OCI-LY1 (cell line): ENCODE results near the gene PLXNA3.

Source experiments
- H2AFZ ChIP-seq: fragments of 200-600 bp; sonication (generic), shearing (Covaris generic); 2 replicates; pipeline ENCODE4 v1.6.0; 2014; ENCODE audit warnings: antibody characterized with exemption, mild to moderate bottlenecking, low read length
- H3F3A ChIP-seq: fragments of 200-600 bp; sonication (generic), shearing (Covaris generic); 2 replicates; pipeline ENCODE4 v1.6.0; 2014; ENCODE audit warnings: mild to moderate bottlenecking, antibody characterized with exemption, low read length, moderate library complexity; ENCODE audit not compliant: insufficient read depth
- H3K27ac ChIP-seq: fragments of 200-600 bp; sonication (generic); 2 replicates; pipeline ENCODE4 v1.5.1; 2014; ENCODE audit warnings: low read length, mixed run types, mild to moderate bottlenecking, low read depth; ENCODE audit not compliant: poor library complexity, severe bottlenecking
- H3K27me3 ChIP-seq: fragments of 200-600 bp; sonication (generic); 2 replicates; pipeline ENCODE4 v1.6.0; 2014; ENCODE audit warnings: antibody characterized with exemption, mild to moderate bottlenecking, low read length, moderate library complexity; ENCODE audit not compliant: insufficient read depth
- H3K36me3 ChIP-seq: fragments of 200-600 bp; sonication (generic); 2 replicates; pipeline ENCODE4 v1.6.1; 2014; ENCODE audit warnings: mild to moderate bottlenecking, antibody characterized with exemption, low read length, moderate library complexity, mixed read lengths; ENCODE audit not compliant: insufficient read depth
- H3K4me1 ChIP-seq: fragments of 200-600 bp; sonication (generic); 2 replicates; pipeline ENCODE4 v1.5.1; 2014; ENCODE audit warnings: mild to moderate bottlenecking, low read length, moderate library complexity; ENCODE audit not compliant: insufficient read depth, severe bottlenecking
- H3K4me2 ChIP-seq: fragments of 200-600 bp; sonication (generic), shearing (Covaris generic); 2 replicates; pipeline ENCODE4 v1.6.1; 2014; ENCODE audit warnings: low read length
- H3K4me3 ChIP-seq: fragments of 200-600 bp; sonication (generic); 2 replicates; pipeline ENCODE4 v1.5.1; 2014; ENCODE audit warnings: low read length, low read depth, mild to moderate bottlenecking, mixed read lengths; ENCODE audit not compliant: poor library complexity, severe bottlenecking
- H3K79me2 ChIP-seq: fragments of 200-600 bp; shearing (Covaris generic); 2 replicates; pipeline ENCODE4 v1.6.1; 2016; ENCODE audit warnings: mixed run types, low read length, mixed read lengths; ENCODE audit not compliant: insufficient read depth
- H3K9ac ChIP-seq: fragments of 200-600 bp; sonication (generic), shearing (Covaris generic); 2 replicates; pipeline ENCODE4 v1.6.1; 2014; ENCODE audit warnings: mild to moderate bottlenecking, low read length, mixed read lengths
- H3K9me2 ChIP-seq: fragments of 200-600 bp; sonication (generic), shearing (Covaris generic); 2 replicates; pipeline ENCODE4 v1.6.1; 2014; ENCODE audit warnings: low read depth, mild to moderate bottlenecking, low read length, mixed read lengths
- H3K9me3 ChIP-seq: fragments of 200-600 bp; shearing (Covaris generic); 2 replicates; pipeline ENCODE4 v1.6.1; 2014; ENCODE audit warnings: low read length, mixed read lengths
- H4K20me1 ChIP-seq: fragments of 200-600 bp; sonication (generic), shearing (Covaris generic); 2 replicates; pipeline ENCODE4 v1.6.0; 2016; ENCODE audit warnings: mild to moderate bottlenecking, low read length; ENCODE audit not compliant: insufficient read depth
- EZH2 ChIP-seq: fragments of 200-600 bp; sonication (generic), shearing (Covaris generic); IDR thresholded peaks from 2 replicates; pipeline ENCODE4 v1.8.0; 2017; ENCODE audit warnings: borderline replicate concordance, mixed run types, mild to moderate bottlenecking, antibody characterized with exemption, low read length, moderate library complexity, mixed read lengths
- TF ChIP-seq, protein P1 (sequence below): fragments of 200-600 bp; sonication (generic), shearing (Covaris generic); IDR thresholded peaks from 2 replicates; pipeline ENCODE4 v1.5.1; 2017; ENCODE audit warnings: mild to moderate bottlenecking, antibody characterized with exemption, low read length, moderate library complexity, mixed read lengths

Gene PLXNA3

DNA sequence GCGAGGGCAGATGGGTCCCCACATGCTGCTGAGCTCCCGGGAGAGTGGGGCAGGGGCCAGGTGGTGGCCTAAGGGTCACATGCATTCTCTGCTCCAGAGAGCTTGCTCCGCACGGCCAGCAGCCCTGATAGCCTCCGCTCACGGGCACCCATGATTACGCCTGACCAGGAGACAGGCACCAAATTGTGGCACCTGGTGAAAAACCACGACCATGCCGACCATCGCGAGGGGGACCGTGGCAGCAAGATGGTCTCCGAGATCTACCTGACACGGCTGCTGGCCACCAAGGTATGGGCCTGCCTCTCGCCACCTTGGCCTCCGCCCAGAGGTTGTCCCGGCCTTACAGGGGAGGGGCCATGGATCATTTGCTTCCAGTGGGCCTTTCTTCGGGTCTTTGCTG, 11.8 kb downstream of the PLXNA3 start:
- no peaks in the 10 kb centered on the region for H3K4me1 ChIP-seq
- no peaks in the 10 kb centered on the region for H4K20me1 ChIP-seq
- H3K4me2 ChIP-seq = no peak overlapping the region
- H3F3A ChIP-seq = no peaks in the 10 kb centered on the region
- H3K9me2 ChIP-seq = no peaks in the 10 kb centered on the region
- H2AFZ ChIP-seq = no peak overlapping the region
- H3K9me3 ChIP-seq = no peaks in the 10 kb centered on the region
- no peak overlapping the region for H3K4me3 ChIP-seq
- H3K27me3 ChIP-seq = no peaks in the 10 kb centered on the region
- no peak overlapping the region for H3K27ac ChIP-seq
- peaks cover 5% of the 10 kb centered on the region; the same call in 1 of the 2 replicates for H3K36me3 ChIP-seq
- no peak overlapping the region for H3K9ac ChIP-seq
- H3K79me2 ChIP-seq = no peaks in the 10 kb centered on the region
- TF ChIP-seq, protein P1, sequence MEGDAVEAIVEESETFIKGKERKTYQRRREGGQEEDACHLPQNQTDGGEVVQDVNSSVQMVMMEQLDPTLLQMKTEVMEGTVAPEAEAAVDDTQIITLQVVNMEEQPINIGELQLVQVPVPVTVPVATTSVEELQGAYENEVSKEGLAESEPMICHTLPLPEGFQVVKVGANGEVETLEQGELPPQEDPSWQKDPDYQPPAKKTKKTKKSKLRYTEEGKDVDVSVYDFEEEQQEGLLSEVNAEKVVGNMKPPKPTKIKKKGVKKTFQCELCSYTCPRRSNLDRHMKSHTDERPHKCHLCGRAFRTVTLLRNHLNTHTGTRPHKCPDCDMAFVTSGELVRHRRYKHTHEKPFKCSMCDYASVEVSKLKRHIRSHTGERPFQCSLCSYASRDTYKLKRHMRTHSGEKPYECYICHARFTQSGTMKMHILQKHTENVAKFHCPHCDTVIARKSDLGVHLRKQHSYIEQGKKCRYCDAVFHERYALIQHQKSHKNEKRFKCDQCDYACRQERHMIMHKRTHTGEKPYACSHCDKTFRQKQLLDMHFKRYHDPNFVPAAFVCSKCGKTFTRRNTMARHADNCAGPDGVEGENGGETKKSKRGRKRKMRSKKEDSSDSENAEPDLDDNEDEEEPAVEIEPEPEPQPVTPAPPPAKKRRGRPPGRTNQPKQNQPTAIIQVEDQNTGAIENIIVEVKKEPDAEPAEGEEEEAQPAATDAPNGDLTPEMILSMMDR = no peak
- TF ChIP-seq EZH2 = no peak

DNA sequence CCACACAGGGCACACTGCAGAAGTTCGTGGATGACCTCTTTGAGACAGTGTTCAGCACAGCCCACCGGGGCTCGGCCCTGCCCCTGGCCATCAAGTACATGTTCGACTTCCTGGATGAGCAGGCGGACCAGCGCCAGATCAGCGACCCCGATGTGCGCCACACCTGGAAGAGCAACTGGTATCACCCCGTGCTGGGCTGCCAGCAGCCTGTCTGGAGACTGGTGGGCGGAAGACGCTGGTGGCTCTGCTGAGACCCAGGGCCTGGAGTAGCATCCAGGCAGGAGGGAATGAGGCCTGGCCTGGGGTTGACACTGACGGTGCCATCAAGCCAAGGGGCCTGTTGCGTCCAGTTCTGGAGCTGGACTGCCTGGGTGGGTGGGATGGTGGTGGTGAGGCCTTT, 12.4 kb downstream of the PLXNA3 start:
- TF ChIP-seq EZH2 = no peak
- TF ChIP-seq, protein P1 = no peak
- H3K9me2 ChIP-seq = no peaks in the 10 kb centered on the region

DNA sequence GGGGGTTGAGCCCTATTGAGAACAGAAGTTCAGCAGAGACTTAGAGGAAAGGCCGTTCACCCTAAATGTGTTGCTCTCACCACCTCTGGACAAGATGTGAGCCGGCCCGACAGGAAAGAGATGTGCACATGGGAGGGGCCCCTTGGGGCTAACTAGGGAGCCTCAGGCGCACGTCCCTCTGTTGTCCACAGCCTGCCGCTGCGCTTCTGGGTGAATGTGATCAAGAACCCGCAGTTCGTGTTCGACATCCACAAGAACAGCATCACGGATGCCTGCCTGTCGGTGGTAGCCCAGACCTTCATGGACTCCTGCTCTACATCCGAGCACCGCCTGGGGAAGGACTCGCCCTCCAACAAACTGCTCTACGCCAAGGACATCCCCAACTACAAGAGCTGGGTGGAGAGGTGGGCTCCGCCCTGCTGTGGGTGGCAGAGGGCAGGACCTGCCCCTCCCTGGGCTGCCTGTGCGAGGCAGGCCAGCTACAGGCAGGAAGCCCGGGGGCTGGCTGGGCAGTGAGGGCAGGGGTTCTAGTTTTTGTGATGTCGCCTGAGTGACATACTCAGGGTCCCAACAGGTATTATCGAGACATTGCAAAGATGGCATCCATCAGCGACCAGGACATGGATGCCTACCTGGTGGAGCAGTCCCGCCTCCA, 13.0 kb downstream of the PLXNA3 start:
- H3K27ac ChIP-seq = no peak overlapping the region
- H3K36me3 ChIP-seq = peaks cover 5% of the 10 kb centered on the region; the same call in 1 of the 2 replicates
- no peaks in the 10 kb centered on the region for H3K79me2 ChIP-seq
- H3K4me2 ChIP-seq = no peak overlapping the region
- H3K4me3 ChIP-seq = no peak overlapping the region
- no peaks in the 10 kb centered on the region for H3K27me3 ChIP-seq
- H3K9me2 ChIP-seq = no peaks in the 10 kb centered on the region
- no peak overlapping the region for H3K9ac ChIP-seq
- H4K20me1 ChIP-seq = no peaks in the 10 kb centered on the region
- H2AFZ ChIP-seq = no peak overlapping the region
- no peak for TF ChIP-seq EZH2
- TF ChIP-seq, protein P1 = no peak
- H3K9me3 ChIP-seq = no peaks in the 10 kb centered on the region
- H3F3A ChIP-seq = no peaks in the 10 kb centered on the region
- H3K4me1 ChIP-seq = no peaks in the 10 kb centered on the region

More for the DNA sequence above, 12.4 kb downstream of the PLXNA3 start:
- H3K4me3 ChIP-seq = no peak overlapping the region
- no peaks in the 10 kb centered on the region for H3K4me1 ChIP-seq
- no peaks in the 10 kb centered on the region for H3K79me2 ChIP-seq
- H3K4me2 ChIP-seq = no peak overlapping the region
- no peaks in the 10 kb centered on the region for H3K9me3 ChIP-seq
- peaks cover 5% of the 10 kb centered on the region; the same call in 1 of the 2 replicates for H3K36me3 ChIP-seq
- no peaks in the 10 kb centered on the region for H3F3A ChIP-seq
- no peaks in the 10 kb centered on the region for H4K20me1 ChIP-seq
- H3K9ac ChIP-seq = no peak overlapping the region
- no peak overlapping the region for H2AFZ ChIP-seq
- H3K27ac ChIP-seq = no peak overlapping the region
- H3K27me3 ChIP-seq = no peaks in the 10 kb centered on the region
